ENCODE results near the gene YTHDF1. TPM values are rescaled to one million over a fixed set of nuclear protein-coding genes. Genes with fewer than 3 reads are reported as not detected.
A peak's percentile ranks its signal among the peaks of the same experiment; 100 is the strongest.

YTHDF1 gene
- total and polyA plus RNA-seq, 2 of the 8 experiments (the other 6 are each of a cell fraction or from before 2014, with no cell fraction given) = 32.8 to 66.0 TPM

DNA sequence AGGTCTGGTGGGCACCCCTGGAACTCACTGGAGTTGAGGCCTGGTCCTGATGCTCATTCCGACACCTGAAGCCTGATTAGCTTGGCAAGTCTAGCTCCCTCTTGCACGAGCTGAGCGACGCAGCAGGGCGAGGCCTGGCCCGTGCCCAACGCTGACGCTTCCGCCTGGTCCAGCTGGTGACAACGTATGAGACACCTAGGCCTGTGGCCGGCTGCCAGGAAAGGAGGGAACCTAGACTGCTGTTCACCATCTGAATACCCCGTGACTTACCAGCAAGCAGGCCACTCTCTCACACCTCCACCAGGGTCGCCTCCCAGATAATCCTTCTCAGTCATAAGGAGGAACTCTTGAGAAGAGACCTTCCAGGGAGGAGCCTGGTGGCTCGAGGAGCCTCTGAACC is 24.5 kb downstream of the YTHDF1 start:
- Histone ChIP-seq H3K4me1 (replicated peaks in 1 of 4; ENCODE audit: control insufficient read depth in 3 of 4, insufficient read depth in 4 of 4, low read length in 3 of 4) (no peaks in the 10 kb centered on the region), H4K91ac (replicated peaks; ENCODE audit: insufficient read length, low read length) (no peak overlapping the region), H3K18ac (ENCODE audit: extremely low read depth, low read length) (no peak overlapping the region), H3K79me1 (ENCODE audit: low read depth, low read length) (peaks cover 2% of the 10 kb centered on the region), H3K23me2 (ENCODE audit: low read depth, low read length) (no peaks in the 10 kb centered on the region; the same call in 1 of the 2 replicates), H3K79me2 (ENCODE audit: control insufficient read depth in 1 of 2, insufficient read depth in 2 of 2, low read length in 2 of 2) (peaks cover 0 to 4% of the 10 kb centered on the region in 2 experiments; a peak in 2 of 4 replicates), H3K4me3 (ENCODE audit: extremely low read depth in 1 of 4, insufficient read depth in 2 of 4, low read depth in 3 of 4, low read length in 4 of 4) (no peak overlapping the region), H2AK5ac (ENCODE audit: low read depth, low read length) (no peak overlapping the region), H2BK20ac (ENCODE audit: low read length) (no peak overlapping the region), H2BK5ac (ENCODE audit: low read depth, low read length) (no peak overlapping the region), H4K8ac (ENCODE audit: extremely low read depth, insufficient read depth, low read length) (no peak overlapping the region), H3K4me2 (ENCODE audit: insufficient read depth in 1 of 2, low read depth in 2 of 2, low read length in 2 of 2) (no peak overlapping the region), H2BK12ac (ENCODE audit: low read depth, low read length) (no peak overlapping the region), H2AFZ (ENCODE audit: low read length) (no peak overlapping the region), H3K23ac (ENCODE audit: insufficient read length) (no peak overlapping the region), H3K36me3 (ENCODE audit: control insufficient read depth in 2 of 4, insufficient read depth in 4 of 4, low read length in 3 of 4) (peaks cover 3 to 13% (median 5%) of the 10 kb centered on the region in 4 experiments; a peak in 4 of 8 replicates), H2BK15ac (ENCODE audit: low read length) (no peak overlapping the region), H3K27ac (ENCODE audit: low read depth, low read length) (no peak overlapping the region; the same call in 1 of the 2 replicates), H3K56ac (replicated peaks; ENCODE audit: insufficient read length, low read depth, low read length) (no peak overlapping the region), H4K20me1 (replicated peaks in 1 of 2; ENCODE audit: control insufficient read depth in 1 of 2, insufficient read depth in 2 of 2, low read length in 2 of 2) (peaks cover 3 to 17% of the 10 kb centered on the region in 2 experiments), H3K9me3 (ENCODE audit: insufficient read depth in 2 of 2, low read depth in 1 of 2, low read length in 1 of 2) (no peaks in the 10 kb centered on the region), H3K27me3 (replicated peaks in 1 of 4; ENCODE audit: control insufficient read depth in 3 of 4, extremely low read depth in 1 of 4, insufficient read depth in 3 of 4, low read length in 3 of 4) (no peaks in the 10 kb centered on the region; a peak in 2 of 7 replicates), H3K4ac (replicated peaks; ENCODE audit: insufficient read length, low read depth, low read length) (peak overlapping the region; percentile 53), H3K14ac (ENCODE audit: insufficient read length) (no peak overlapping the region), H3K9ac (replicated peaks in 1 of 4; ENCODE audit: extremely low read depth in 1 of 4, low read depth in 3 of 4, low read length in 3 of 4) (no peak overlapping the region), H4K5ac (ENCODE audit: insufficient read length, low read depth, low read length) (no peak overlapping the region), H2BK120ac (replicated peaks; ENCODE audit: low read depth, low read length) (no peak overlapping the region)
- 92% methylated on average over 13 of the region's 14 CpGs; no CpG with 5 or more reads in 1 of the 2 experiments for WGBS, 2 experiments (ENCODE audit: extremely low coverage in 1 of 2, insufficient coverage in 1 of 2, insufficient read length in 1 of 2, insufficient replicate concordance in 2 of 2, low coverage in 1 of 2, low lambda C conversion rate in 2 of 2, missing lambda C conversion rate in 1 of 2)
- DNase-seq (ENCODE audit: low read depth in 1 of 2, low spot score in 2 of 2) = no peak
- FAIRE-seq = no peak
- CTCF ChIA-PET (ENCODE audit: partially characterized antibody) = interaction anchor here (1.2 to 4.9 kb wide), 4 partner anchors 11 to 32 kb away, joined by 4 to 28 read pairs (median 7); partner anchors contain the start of gene YTHDF1
- POLR2A ChIA-PET (ENCODE audit: partially characterized antibody) = interaction anchor here (1.0 to 1.5 kb wide), 2 partner anchors 17 to 27 kb away, joined by 3 read pairs; no protein-coding TSS in a partner anchor
- TF ChIP-seq RNF2 (IDR thresholded peaks at IDR 0.05; ENCODE audit: borderline replicate concordance, low read depth, low read length, missing control alignments, poor library complexity, severe bottlenecking) = no peak
- TF ChIP-seq JUND (IDR thresholded peaks at IDR 0.05; ENCODE audit: low read length) = no peak
- TF ChIP-seq NRF1 (IDR thresholded peaks at IDR 0.05; ENCODE audit: low read depth, low read length) = no peak
- TF ChIP-seq, protein P1, sequence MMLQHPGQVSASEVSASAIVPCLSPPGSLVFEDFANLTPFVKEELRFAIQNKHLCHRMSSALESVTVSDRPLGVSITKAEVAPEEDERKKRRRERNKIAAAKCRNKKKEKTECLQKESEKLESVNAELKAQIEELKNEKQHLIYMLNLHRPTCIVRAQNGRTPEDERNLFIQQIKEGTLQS (IDR thresholded peaks at IDR 0.05; ENCODE audit: insufficient read depth, low read depth, low read length) = no peak
- TF ChIP-seq CHD1 (IDR thresholded peaks at IDR 0.05; ENCODE audit: low read depth, low read length) = no peak
- TF ChIP-seq POLR2A (IDR thresholded peaks at IDR 0.05; ENCODE audit: control extremely low read depth in 1 of 2, low read depth in 2 of 2, low read length in 2 of 2) = no peak
- TF ChIP-seq TAF1 (IDR thresholded peaks at IDR 0.05; ENCODE audit: low read depth, low read length) = no peak

Measured in H1 (cell line).